Prostate gland (tissue), 2 donors: ENCODE results near the gene FRRS1.

ENCODE experiments used
- POLR2A ChIP-seq: fragments of 450-650 bp; IDR thresholded peaks from one replicate; pipeline ENCODE4 v1.6.1; 2016; ENCODE audit warnings: antibody characterized with exemption, mild to moderate bottlenecking
- POLR2AphosphoS5 ChIP-seq: sonication (generic); formaldehyde crosslinking; IDR thresholded peaks from one replicate; pipeline ENCODE4 v1.6.1; 2017; ENCODE audit warnings: antibody characterized with exemption
- TF ChIP-seq, protein P1 (sequence below), 4 experiments: fragments of 200-600 bp in 2 of 4; fragments of 450-650 bp in 2 of 4; sonication (generic) in 2 of 4; IDR thresholded peaks; 1 replicate in 3 of 4; 2 replicates in 1 of 4; pipeline ENCODE4 v1.5.1; 2016 to 2019; ENCODE audit warnings: antibody characterized with exemption in 4 of 4, mild to moderate bottlenecking in 2 of 4, moderate library complexity in 2 of 4

DNA sequence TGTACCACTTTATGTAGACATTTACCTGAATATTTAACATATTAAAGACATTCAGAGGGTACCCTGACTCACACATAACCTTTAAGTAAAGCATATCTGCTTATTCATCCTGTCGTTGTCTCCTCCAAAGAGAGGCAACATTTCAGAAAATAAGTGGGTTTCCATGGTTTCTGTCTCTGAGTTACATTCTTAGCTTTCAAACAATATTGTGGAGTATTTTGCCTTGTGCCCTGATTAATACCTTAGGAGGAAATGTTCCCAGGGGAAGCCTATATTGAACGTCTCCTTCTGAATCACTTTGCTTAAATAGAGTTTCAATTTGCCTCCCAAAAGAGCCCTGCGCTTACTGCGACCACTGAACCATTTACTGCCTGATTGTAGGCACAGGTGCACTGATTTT lies 94.4 kb downstream of the FRRS1 start:
- TF ChIP-seq, protein P1, sequence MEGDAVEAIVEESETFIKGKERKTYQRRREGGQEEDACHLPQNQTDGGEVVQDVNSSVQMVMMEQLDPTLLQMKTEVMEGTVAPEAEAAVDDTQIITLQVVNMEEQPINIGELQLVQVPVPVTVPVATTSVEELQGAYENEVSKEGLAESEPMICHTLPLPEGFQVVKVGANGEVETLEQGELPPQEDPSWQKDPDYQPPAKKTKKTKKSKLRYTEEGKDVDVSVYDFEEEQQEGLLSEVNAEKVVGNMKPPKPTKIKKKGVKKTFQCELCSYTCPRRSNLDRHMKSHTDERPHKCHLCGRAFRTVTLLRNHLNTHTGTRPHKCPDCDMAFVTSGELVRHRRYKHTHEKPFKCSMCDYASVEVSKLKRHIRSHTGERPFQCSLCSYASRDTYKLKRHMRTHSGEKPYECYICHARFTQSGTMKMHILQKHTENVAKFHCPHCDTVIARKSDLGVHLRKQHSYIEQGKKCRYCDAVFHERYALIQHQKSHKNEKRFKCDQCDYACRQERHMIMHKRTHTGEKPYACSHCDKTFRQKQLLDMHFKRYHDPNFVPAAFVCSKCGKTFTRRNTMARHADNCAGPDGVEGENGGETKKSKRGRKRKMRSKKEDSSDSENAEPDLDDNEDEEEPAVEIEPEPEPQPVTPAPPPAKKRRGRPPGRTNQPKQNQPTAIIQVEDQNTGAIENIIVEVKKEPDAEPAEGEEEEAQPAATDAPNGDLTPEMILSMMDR (IDR thresholded peaks at IDR 0.05), result no peak
- TF ChIP-seq POLR2A, result no peak
- TF ChIP-seq POLR2AphosphoS5, result no peak
